ENCODE data around the gene PACSIN3.
A peak's percentile ranks its signal among the peaks of the same experiment; 100 is the strongest.

Gene PACSIN3

GRCh38 chr11:47176328-47177228, 9.7 kb downstream of the PACSIN3 start, which contains the start of gene ARFGAP2:
Gene ARFGAP2, minus strand, starts transcription at chr11:47176879. Its CDS starts 26 bp downstream, at chr11:47176853.
- DNase-seq (ENCODE audit: low spot score) = peak; percentile 100
- in situ Hi-C loops (cut with MboI; ENCODE audit: low pct_unique_long_range_greater_than_20kb, low sequenced_read_pairs, unreplicated experiment) = no loop called here

GRCh38 chr11:47175746-47176327, 10.4 kb downstream of the PACSIN3 start:
- in situ Hi-C loops (cut with MboI; ENCODE audit: low pct_unique_long_range_greater_than_20kb, low sequenced_read_pairs, unreplicated experiment) = no loop called here
- no peak for TF ChIP-seq CTCF (IDR thresholded peaks at IDR 0.05; ENCODE audit: extremely low read depth, insufficient read depth, missing control alignments)
- DNase-seq (ENCODE audit: low spot score) = no peak

More at GRCh38 chr11:47176328-47177228, 9.7 kb downstream of the PACSIN3 start, which contains the start of gene ARFGAP2:
- TF ChIP-seq CTCF (IDR thresholded peaks at IDR 0.05; ENCODE audit: extremely low read depth, insufficient read depth, missing control alignments) = no peak

GRCh38 chr11:47172740-47173336, 13.4 kb downstream of the PACSIN3 start:
- in situ Hi-C loops (cut with MboI; ENCODE audit: low pct_unique_long_range_greater_than_20kb, low sequenced_read_pairs, unreplicated experiment) = no loop called here
- TF ChIP-seq CTCF (IDR thresholded peaks at IDR 0.05; ENCODE audit: extremely low read depth, insufficient read depth, missing control alignments) = no peak
- no peak for DNase-seq (ENCODE audit: low spot score)

- TF ChIP-seq CTCF (IDR thresholded peaks at IDR 0.05; ENCODE audit: extremely low read depth, insufficient read depth, missing control alignments) = no peak
- DNase-seq (ENCODE audit: low spot score) = no peak
- in situ Hi-C loops (cut with MboI; ENCODE audit: low pct_unique_long_range_greater_than_20kb, low sequenced_read_pairs, unreplicated experiment) = no loop called here
Observed at GRCh38 chr11:47171856-47172255, 14.4 kb downstream of the PACSIN3 start.

GRCh38 chr11:47171061-47171838, 15.0 kb downstream of the PACSIN3 start:
- no peak for DNase-seq (ENCODE audit: low spot score)
- no peak for TF ChIP-seq CTCF (IDR thresholded peaks at IDR 0.05; ENCODE audit: extremely low read depth, insufficient read depth, missing control alignments)
- in situ Hi-C loops (cut with MboI; ENCODE audit: low pct_unique_long_range_greater_than_20kb, low sequenced_read_pairs, unreplicated experiment) = no loop called here

GRCh38 chr11:47166368-47166767, 19.9 kb downstream of the PACSIN3 start:
- in situ Hi-C loops (cut with MboI; ENCODE audit: low pct_unique_long_range_greater_than_20kb, low sequenced_read_pairs, unreplicated experiment) = no loop called here
- DNase-seq (ENCODE audit: low spot score) = no peak
- no peak for TF ChIP-seq CTCF (IDR thresholded peaks at IDR 0.05; ENCODE audit: extremely low read depth, insufficient read depth, missing control alignments)

Data from GM13977 (cell line).